GM19351 (cell line): ENCODE data around the gene CBLN3.
"Not testable (repeated sequence)": the region's sequence is repeated elsewhere in the genome, so short reads cannot be mapped to it uniquely, and the experiment has no call there.

Source experiments
- ATAC-seq: cut with Tn5 transposase; IDR thresholded peaks from one replicate; pipeline ENCODE4 v1.9.1; 2021; ENCODE audit warnings: mild to moderate bottlenecking, moderate library complexity; ENCODE audit not compliant: unreplicated experiment

The CBLN3 gene

GRCh38 chr14:24429395-24430142, at the start of gene CBLN3, which contains the start of gene KHNYN:
Gene CBLN3 (minus strand): TSS chr14:24429668. CDS start chr14:24429054, 614 bp downstream.
Gene KHNYN (plus strand): TSS chr14:24429954. CDS start chr14:24430731, 777 bp downstream.
- ATAC-seq, result peak; percentile 79

- no peak for ATAC-seq
These were observed 45.8 kb upstream of the CBLN3 start for GRCh38 chr14:24475261-24475660.

GRCh38 chr14:24473211-24473610, 43.7 kb upstream of the CBLN3 start:
- no peak for ATAC-seq

- ATAC-seq, result not testable (repeated sequence)
These were observed 41.0 kb upstream of the CBLN3 start for GRCh38 chr14:24470450-24470849.

GRCh38 chr14:24465805-24466204, 36.3 kb upstream of the CBLN3 start:
- no peak for ATAC-seq

GRCh38 chr14:24465368-24465767, 35.9 kb upstream of the CBLN3 start:
- ATAC-seq, result no peak

- peak; percentile 13 for ATAC-seq
These were observed 34.7 kb upstream of the CBLN3 start for GRCh38 chr14:24463884-24464785.

- ATAC-seq, result peak; percentile 49
These were observed 33.8 kb upstream of the CBLN3 start for GRCh38 chr14:24463017-24463883.

GRCh38 chr14:24461336-24461735, 31.9 kb upstream of the CBLN3 start:
- ATAC-seq, result no peak

- no peak for ATAC-seq
These were observed 29.9 kb upstream of the CBLN3 start for GRCh38 chr14:24459331-24459730.

GRCh38 chr14:24458736-24459135, 29.3 kb upstream of the CBLN3 start:
- no peak for ATAC-seq

GRCh38 chr14:24456980-24457379, 27.5 kb upstream of the CBLN3 start:
- no peak for ATAC-seq

GRCh38 chr14:24450828-24451227, 21.4 kb upstream of the CBLN3 start:
- ATAC-seq, result not testable (repeated sequence)

GRCh38 chr14:24443053-24443665, 13.7 kb upstream of the CBLN3 start:
- no peak for ATAC-seq

GRCh38 chr14:24442240-24443052, 13.0 kb upstream of the CBLN3 start, which contains the start of gene SDR39U1:
Gene SDR39U1 (minus strand): TSS chr14:24442776. CDS start chr14:24442769, 7 bp downstream.
- ATAC-seq, result peak; percentile 90

- no peak for ATAC-seq
These were observed 12.4 kb upstream of the CBLN3 start for GRCh38 chr14:24441904-24442239.

GRCh38 chr14:24441485-24441884, 12.0 kb upstream of the CBLN3 start:
- no peak for ATAC-seq

GRCh38 chr14:24440606-24441399, 11.3 kb upstream of the CBLN3 start:
- no peak for ATAC-seq
